Naive thymus-derived CD4-positive, alpha-beta T cell (primary cell): ENCODE measurements around the gene POU3F2. TPM values are rescaled to one million over a fixed set of nuclear protein-coding genes. Genes with fewer than 3 reads are reported as not detected.

ENCODE experiments used
- ATAC-seq: fragments of 150-1000 bp; cut with Tn5 transposase; 2 replicates; pipeline ENCODE4 v1.10.0; 2021; ENCODE audit warnings: mild to moderate bottlenecking, moderate library complexity
- CTCF ChIA-PET: fragments of 350-600 bp; sonication (Branson Sonifier 250); formaldehyde crosslinking; loops from one replicate; lab custom pipeline; 2021; ENCODE audit warnings: antibody characterized with exemption; lab: Charles Lee
- POLR2A ChIA-PET: fragments of 350-600 bp; sonication (Branson Sonifier 250); formaldehyde crosslinking; loops from one replicate; lab custom pipeline; 2021; ENCODE audit warnings: antibody characterized with exemption, inconsistent platforms; lab: Charles Lee
- DNase-seq, 9 donors: peaks; one replicate each; pipeline versions ENCODE4 v3.0.0 to v3.0.0-alpha.2; 2020 to 2022; ENCODE audit warnings: mixed read lengths in 1 of 9
- H3K27ac ChIP-seq: one replicate; pipeline ENCODE4 v1.7.0; 2013; ENCODE audit warnings: mild to moderate bottlenecking, low read depth, low read length, moderate library complexity
- H3K27me3 ChIP-seq, 2 donors: one replicate each; pipeline ENCODE4 v1.7.0; 2013; ENCODE audit warnings: low read length in 2 of 2, mild to moderate bottlenecking in 2 of 2, moderate library complexity in 2 of 2; ENCODE audit not compliant: control insufficient read depth in 2 of 2, insufficient read depth in 2 of 2
- H3K36me3 ChIP-seq, 3 experiments: 1 replicate in 2 of 3; 2 replicates in 1 of 3; pipeline ENCODE4 v1.7.0; 2013; ENCODE audit warnings: low read length in 3 of 3, mild to moderate bottlenecking in 3 of 3, moderate library complexity in 1 of 3; ENCODE audit not compliant: insufficient read depth in 3 of 3, control insufficient read depth in 2 of 3
- H3K4me1 ChIP-seq, 2 donors: one replicate each; pipeline ENCODE4 v1.7.0; 2013; ENCODE audit warnings: low read length in 2 of 2, mild to moderate bottlenecking in 2 of 2, moderate library complexity in 1 of 2; ENCODE audit not compliant: control insufficient read depth in 2 of 2, insufficient read depth in 2 of 2
- H3K4me3 ChIP-seq: 2 replicates; pipeline ENCODE4 v1.7.0; 2013; ENCODE audit warnings: mild to moderate bottlenecking, low read length
- H3K9me3 ChIP-seq, 3 experiments: 1 replicate in 2 of 3; 2 replicates in 1 of 3; pipeline ENCODE4 v1.7.0; 2013; ENCODE audit warnings: low read length in 3 of 3; ENCODE audit not compliant: control insufficient read depth in 2 of 3
- H3K27ac Mint-ChIP-seq, 9 donors: one replicate each; pipeline ENCODE4 v1.8.0; 2020 to 2022; ENCODE audit warnings: mixed read lengths in 9 of 9, mild to moderate bottlenecking in 8 of 9, moderate library complexity in 5 of 9, inconsistent platforms in 2 of 9
- H3K27me3 Mint-ChIP-seq, 5 donors: one replicate each; pipeline ENCODE4 v1.8.0; 2021 to 2022; ENCODE audit warnings: mixed read lengths in 5 of 5, mild to moderate bottlenecking in 1 of 5
- H3K36me3 Mint-ChIP-seq, 5 donors: one replicate each; pipeline ENCODE4 v1.8.0; 2020 to 2022; ENCODE audit warnings: mixed read lengths in 5 of 5, mild to moderate bottlenecking in 3 of 5, inconsistent platforms in 1 of 5
- H3K4me1 Mint-ChIP-seq, 7 donors: one replicate each; pipeline ENCODE4 v1.8.0; 2020 to 2022; ENCODE audit warnings: mixed read lengths in 7 of 7, mild to moderate bottlenecking in 3 of 7, inconsistent platforms in 1 of 7
- H3K4me3 Mint-ChIP-seq, 10 donors: one replicate each; pipeline ENCODE4 v1.8.0; 2020 to 2022; ENCODE audit warnings: mild to moderate bottlenecking in 10 of 10, mixed read lengths in 10 of 10, moderate library complexity in 6 of 10, inconsistent platforms in 2 of 10
- H3K9me3 Mint-ChIP-seq, 11 donors: one replicate each; pipeline ENCODE4 v1.8.0; 2020 to 2022; ENCODE audit warnings: mixed read lengths in 11 of 11, mild to moderate bottlenecking in 4 of 11, inconsistent platforms in 1 of 11, moderate library complexity in 1 of 11
- intact Hi-C, 2 donors: fragments of 100-400 bp; cut with micrococcal nuclease; formaldehyde crosslinking; loops; one replicate each; pipeline ENCODE4 v1.15.1; 2023
- polyA plus RNA-seq, 2 donors: library from polyadenylated mRNA; unstranded; fragments of 300-500 nt; fragmentation: Illumina TruSeq; gene quantifications; one replicate each; pipeline ENCODE4 v1.2.3, GENCODE V29; 2021
- total RNA-seq, 6 experiments: library from RNA in 5 of 6; stranded (reverse) in 5 of 6; gene quantifications; 1 replicate in 5 of 6; 2 replicates in 1 of 6; pipeline ENCODE4 v1.2.3 and lab custom pipeline; 2021 to 2026

Gene POU3F2
- total and polyA plus RNA-seq, 7 experiments from 2014 or later = not detected

DNA sequence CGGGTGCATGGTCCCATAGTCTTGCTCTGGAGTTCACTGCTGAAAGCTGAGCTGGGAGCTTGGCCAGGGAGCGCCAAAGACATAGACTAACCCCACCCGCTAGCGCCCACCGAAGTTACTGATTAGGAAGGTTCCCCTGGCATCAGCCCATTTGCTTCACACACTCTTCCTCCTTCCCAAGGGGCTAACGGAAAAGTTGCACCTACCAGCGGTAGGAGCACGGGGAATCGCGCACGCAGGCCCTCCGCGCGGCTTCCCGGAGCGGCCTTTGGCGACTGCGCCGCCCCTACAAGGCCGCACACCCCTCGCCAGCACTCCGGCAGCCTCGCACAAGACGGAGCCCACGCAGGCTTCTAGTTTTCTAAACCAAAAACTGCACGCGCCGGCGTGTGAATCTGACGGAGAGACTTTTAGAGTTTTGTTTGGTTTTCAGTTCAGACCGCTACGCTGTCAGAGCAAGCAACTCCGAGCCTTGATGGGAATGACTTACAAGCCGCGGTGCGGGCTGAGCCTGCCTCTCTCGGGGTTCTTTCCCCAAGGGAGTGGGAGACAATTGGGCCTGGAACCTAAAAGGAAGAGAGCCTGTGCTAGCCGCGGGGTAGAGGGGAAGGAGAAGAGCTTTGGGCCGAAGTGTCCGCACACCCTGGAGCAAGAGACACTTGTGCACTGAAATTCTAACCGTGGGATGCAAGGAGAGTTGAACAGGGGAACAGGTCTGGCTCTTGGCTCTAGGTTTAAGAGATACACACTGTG lies 891 bp upstream of the POU3F2 start:
- DNase-seq (peak in 2 of 9 donors; percentile 32 to 39), ATAC-seq (peak; percentile 19)
- Mint-ChIP-seq H3K27ac (peak overlapping the region in 4 of 9 donors; percentile 21 to 86 (median 78)), H3K4me1 (peaks cover 31 to 64% (median 43%) of the 10 kb centered on the region in 7 donors), H3K27me3 (peaks cover 73 to 89% (median 85%) of the 10 kb centered on the region in 5 donors), H3K9me3 (peaks cover 0 to 22% (median 1%) of the 10 kb centered on the region in 11 donors), H3K36me3 (peaks cover 0 to 4% (median 0%) of the 10 kb centered on the region in 5 donors), H3K4me3 (peak overlapping the region; percentile 87 to 98 (median 92))
- peak overlapping the region; percentile 66 for H3K4me3 ChIP-seq
- H3K9me3 ChIP-seq = no peaks in the 10 kb centered on the region
- ChIA-PET POLR2A (no interaction called here), CTCF (no interaction called here)
- no peaks in the 10 kb centered on the region for H3K36me3 ChIP-seq
- H3K27me3 ChIP-seq = peaks cover 42 to 60% of the 10 kb centered on the region in 2 donors
- intact Hi-C loops = loop anchor here (1.0 to 10.0 kb wide), 8 partner anchors 8 to 1909 kb away; partner anchors contain the start of genes FBXL4 (in 2 of the 2), KLHL32 (in 1 of the 2) and MMS22L (in 1 of the 2)
- H3K27ac ChIP-seq = no peak overlapping the region
- H3K4me1 ChIP-seq = peaks cover 17 to 26% of the 10 kb centered on the region in 2 donors

DNA sequence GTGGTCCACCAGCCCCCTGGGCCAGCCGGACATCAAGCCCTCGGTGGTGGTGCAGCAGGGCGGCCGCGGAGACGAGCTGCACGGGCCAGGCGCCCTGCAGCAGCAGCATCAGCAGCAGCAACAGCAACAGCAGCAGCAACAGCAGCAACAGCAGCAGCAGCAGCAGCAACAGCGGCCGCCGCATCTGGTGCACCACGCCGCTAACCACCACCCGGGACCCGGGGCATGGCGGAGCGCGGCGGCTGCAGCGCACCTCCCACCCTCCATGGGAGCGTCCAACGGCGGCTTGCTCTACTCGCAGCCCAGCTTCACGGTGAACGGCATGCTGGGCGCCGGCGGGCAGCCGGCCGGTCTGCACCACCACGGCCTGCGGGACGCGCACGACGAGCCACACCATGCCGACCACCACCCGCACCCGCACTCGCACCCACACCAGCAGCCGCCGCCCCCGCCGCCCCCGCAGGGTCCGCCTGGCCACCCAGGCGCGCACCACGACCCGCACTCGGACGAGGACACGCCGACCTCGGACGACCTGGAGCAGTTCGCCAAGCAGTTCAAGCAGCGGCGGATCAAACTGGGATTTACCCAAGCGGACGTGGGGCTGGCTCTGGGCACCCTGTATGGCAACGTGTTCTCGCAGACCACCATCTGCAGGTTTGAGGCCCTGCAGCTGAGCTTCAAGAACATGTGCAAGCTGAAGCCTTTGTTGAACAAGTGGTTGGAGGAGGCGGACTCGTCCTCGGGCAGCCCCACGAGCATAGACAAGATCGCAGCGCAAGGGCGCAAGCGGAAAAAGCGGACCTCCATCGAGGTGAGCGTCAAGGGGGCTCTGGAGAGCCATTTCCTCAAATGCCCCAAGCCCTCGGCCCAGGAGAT lies 1.0 kb downstream of the POU3F2 start:
- intact Hi-C loops = loop anchor here in 1 of 2 donors (10.0 kb wide), 1 partner anchor 1911 kb away; the partner anchor contains the start of gene KLHL32
- peaks cover 0 to 4% (median 0%) of the 10 kb centered on the region in 5 donors for H3K36me3 Mint-ChIP-seq
- no peak overlapping the region for H3K4me3 ChIP-seq
- peaks cover 31 to 53% (median 41%) of the 10 kb centered on the region in 7 donors for H3K4me1 Mint-ChIP-seq
- no peak overlapping the region for H3K27ac ChIP-seq
- peaks cover 38 to 68% of the 10 kb centered on the region in 2 donors for H3K27me3 ChIP-seq
- POLR2A ChIA-PET = no interaction called here
- DNase-seq (no peak), ATAC-seq (no peak)
- no peaks in the 10 kb centered on the region for H3K36me3 ChIP-seq
- H3K27ac Mint-ChIP-seq = peak overlapping the region in 1 of 9 donors; percentile 11
- peaks cover 76 to 88% (median 86%) of the 10 kb centered on the region in 5 donors for H3K27me3 Mint-ChIP-seq
- peaks cover 0 to 16% (median 1%) of the 10 kb centered on the region in 11 donors for H3K9me3 Mint-ChIP-seq
- H3K9me3 ChIP-seq = no peaks in the 10 kb centered on the region
- CTCF ChIA-PET = no interaction called here
- peaks cover 17 to 26% of the 10 kb centered on the region in 2 donors for H3K4me1 ChIP-seq
- H3K4me3 Mint-ChIP-seq = peak overlapping the region; percentile 24 to 92 (median 61)

DNA sequence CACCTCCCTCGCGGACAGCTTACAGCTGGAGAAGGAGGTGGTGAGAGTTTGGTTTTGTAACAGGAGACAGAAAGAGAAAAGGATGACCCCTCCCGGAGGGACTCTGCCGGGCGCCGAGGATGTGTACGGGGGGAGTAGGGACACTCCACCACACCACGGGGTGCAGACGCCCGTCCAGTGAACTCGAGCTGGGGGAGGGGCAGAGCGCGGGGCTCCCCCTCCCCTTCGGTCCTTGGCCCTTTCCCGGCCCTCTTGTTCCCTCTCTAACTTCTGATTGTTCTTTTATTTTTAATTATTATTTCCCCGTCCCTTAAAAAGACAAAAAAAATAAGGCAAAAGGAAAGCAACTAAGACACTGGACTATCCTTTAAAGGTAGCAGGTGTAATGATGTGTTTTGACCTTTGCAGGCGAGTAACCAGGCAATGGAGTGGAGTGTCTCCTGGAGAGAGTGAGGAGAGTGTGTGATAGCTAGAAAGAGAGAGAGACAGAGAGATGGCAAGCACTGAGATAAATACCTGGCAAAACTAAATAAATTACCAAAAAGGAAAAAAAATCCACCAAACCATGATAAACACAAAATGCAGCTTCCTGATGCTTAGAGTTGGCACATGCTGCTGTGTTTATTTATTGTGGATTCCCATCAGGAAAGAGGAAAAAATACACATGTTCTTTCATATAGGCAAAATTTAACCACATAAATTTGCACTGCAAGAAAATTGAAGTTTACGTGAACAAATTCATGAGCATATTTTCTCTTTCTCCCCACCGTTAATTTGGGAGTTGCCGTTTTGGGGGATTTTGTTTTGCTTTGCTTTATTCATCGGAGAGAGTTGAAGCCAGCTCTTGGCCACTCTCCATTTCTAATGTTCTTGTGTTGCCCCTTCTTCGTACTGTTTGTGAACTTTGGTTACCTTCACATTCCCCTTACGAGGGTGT lies 1.9 kb downstream of the POU3F2 start:
- Histone ChIP-seq H3K4me3 (no peak overlapping the region), H3K27ac (no peak overlapping the region), H3K4me1 (peaks cover 17 to 26% of the 10 kb centered on the region in 2 donors), H3K36me3 (no peaks in the 10 kb centered on the region), H3K9me3 (no peaks in the 10 kb centered on the region), H3K27me3 (peaks cover 29 to 67% of the 10 kb centered on the region in 2 donors)
- Mint-ChIP-seq H3K9me3 (peaks cover 0 to 16% (median 1%) of the 10 kb centered on the region in 11 donors), H3K27ac (peak overlapping the region in 2 of 9 donors; percentile 11 to 62), H3K4me1 (peaks cover 29 to 45% (median 32%) of the 10 kb centered on the region in 7 donors), H3K27me3 (peaks cover 74 to 88% (median 83%) of the 10 kb centered on the region in 5 donors), H3K36me3 (peaks cover 0 to 4% (median 0%) of the 10 kb centered on the region in 5 donors), H3K4me3 (peak overlapping the region; percentile 24 to 92 (median 61))
- DNase-seq = no peak
- intact Hi-C loops = loop anchor here in 1 of 2 donors (10.0 kb wide), 1 partner anchor 1911 kb away; the partner anchor contains the start of gene KLHL32
- no peak for ATAC-seq
- CTCF ChIA-PET = no interaction called here
- POLR2A ChIA-PET = no interaction called here

DNA sequence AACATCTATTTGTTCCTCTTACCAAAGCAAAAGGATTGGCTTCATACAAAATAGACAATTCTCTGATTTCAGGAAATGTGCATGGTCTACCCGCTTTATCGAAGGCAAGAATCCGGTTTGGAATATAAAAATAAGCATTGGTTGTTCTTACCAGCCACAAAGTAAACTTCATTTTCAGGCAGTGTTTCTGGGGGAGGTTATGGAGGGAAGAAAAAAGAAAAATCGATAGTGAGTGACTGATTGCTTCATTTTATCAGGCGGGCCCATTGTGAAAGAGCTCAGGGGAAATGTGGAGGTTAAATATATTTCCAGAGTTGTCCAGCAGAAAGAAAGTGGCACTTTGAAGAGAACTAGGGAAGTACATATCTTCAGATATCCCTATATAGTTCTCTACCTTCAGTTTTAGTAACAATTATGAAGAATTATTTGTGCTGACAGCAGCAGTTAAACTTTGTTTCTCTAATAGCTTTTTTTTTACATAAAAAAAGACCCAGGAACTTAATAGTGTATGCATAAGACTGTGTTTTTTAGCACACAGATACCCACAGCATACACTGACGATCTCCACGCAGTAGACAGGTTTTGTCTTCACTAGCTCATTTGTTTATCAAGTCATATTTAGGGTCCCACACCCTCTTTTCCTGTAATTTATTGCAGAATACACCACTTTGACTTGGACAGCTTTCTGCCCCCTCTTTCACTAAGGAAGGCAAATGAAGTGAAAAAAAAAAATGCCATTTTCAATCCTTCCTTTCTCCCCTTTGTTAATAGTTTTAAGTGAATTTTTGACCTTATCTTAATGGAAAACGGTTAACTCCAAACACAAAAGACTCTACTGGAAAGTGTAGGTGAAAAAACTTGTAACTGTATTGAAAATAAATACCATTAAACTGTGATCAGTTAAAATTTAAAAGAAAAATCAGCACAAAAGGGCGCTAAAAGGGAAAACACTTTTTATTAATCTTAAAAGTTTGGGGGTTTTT lies 2.9 kb downstream of the POU3F2 start:
- H3K27ac ChIP-seq = no peak overlapping the region
- Mint-ChIP-seq H3K27ac (no peak overlapping the region), H3K27me3 (peaks cover 82 to 89% (median 83%) of the 10 kb centered on the region in 5 donors), H3K4me3 (peak overlapping the region in 7 of 10 donors; percentile 21 to 92 (median 49)), H3K4me1 (peaks cover 23 to 36% (median 31%) of the 10 kb centered on the region in 7 donors), H3K9me3 (peaks cover 0 to 16% (median 1%) of the 10 kb centered on the region in 11 donors), H3K36me3 (peaks cover 0 to 4% (median 0%) of the 10 kb centered on the region in 5 donors)
- H3K4me1 ChIP-seq = peaks cover 17 to 22% of the 10 kb centered on the region in 2 donors
- H3K36me3 ChIP-seq = no peaks in the 10 kb centered on the region
- no peak overlapping the region for H3K4me3 ChIP-seq
- DNase-seq (no peak), ATAC-seq (no peak)
- H3K27me3 ChIP-seq = peaks cover 35 to 65% of the 10 kb centered on the region in 2 donors
- CTCF ChIA-PET = no interaction called here
- H3K9me3 ChIP-seq = no peaks in the 10 kb centered on the region
- intact Hi-C loops = loop anchor here in 1 of 2 donors (10.0 kb wide), 1 partner anchor 1912 kb away; the partner anchor contains the start of gene KLHL32
- POLR2A ChIA-PET = no interaction called here

DNA sequence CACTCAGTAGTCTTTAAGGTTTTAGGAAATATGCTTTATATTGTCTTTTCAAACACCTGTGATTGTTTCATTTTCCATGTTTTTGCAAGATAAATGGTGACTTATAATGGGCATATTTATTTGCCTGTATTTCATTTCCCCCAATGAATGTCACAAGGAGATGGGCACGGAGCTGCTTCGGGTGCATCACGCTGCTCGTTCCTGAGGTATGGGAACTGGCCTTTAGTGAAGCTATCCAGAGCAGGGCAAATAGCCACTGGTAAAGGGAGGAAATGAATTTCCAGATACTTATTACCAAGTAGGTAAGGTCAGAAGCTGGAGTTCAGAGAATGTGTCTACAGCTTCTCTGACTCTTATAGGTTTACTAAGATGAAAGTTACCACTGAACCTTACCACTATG lies 3.7 kb downstream of the POU3F2 start:
- no peaks in the 10 kb centered on the region for H3K9me3 ChIP-seq
- ChIA-PET POLR2A (no interaction called here), CTCF (no interaction called here)
- intact Hi-C loops = loop anchor here in 1 of 2 donors (10.0 kb wide), 1 partner anchor 1913 kb away; the partner anchor contains the start of gene KLHL32
- peaks cover 35 to 66% of the 10 kb centered on the region in 2 donors for H3K27me3 ChIP-seq
- no peak overlapping the region for H3K4me3 Mint-ChIP-seq
- H3K9me3 Mint-ChIP-seq = peaks cover 0 to 16% (median 1%) of the 10 kb centered on the region in 11 donors
- H3K4me1 ChIP-seq = peaks cover 12 to 15% of the 10 kb centered on the region in 2 donors
- no peak overlapping the region for H3K4me3 ChIP-seq
- no peaks in the 10 kb centered on the region for H3K36me3 ChIP-seq
- peaks cover 18 to 34% (median 26%) of the 10 kb centered on the region in 7 donors for H3K4me1 Mint-ChIP-seq
- H3K27ac ChIP-seq = no peak overlapping the region
- no peak for ATAC-seq
- H3K27me3 Mint-ChIP-seq = peaks cover 82 to 90% (median 83%) of the 10 kb centered on the region in 5 donors
- no peak for DNase-seq
- H3K27ac Mint-ChIP-seq = no peak overlapping the region
- peaks cover 0 to 4% (median 0%) of the 10 kb centered on the region in 5 donors for H3K36me3 Mint-ChIP-seq
